ENCODE data around the gene BCR.

The BCR gene

GRCh38 chr22:23287136-23288095 is 107.1 kb downstream of the BCR start:
- Mint-ChIP-seq H3K27ac (no peak overlapping the region), H3K4me3 (no peak overlapping the region), H3K9me3 (no peaks in the 10 kb centered on the region), H3K27me3 (ENCODE audit: low read depth, poor library complexity) (no peaks in the 10 kb centered on the region), H3K4me1 (peaks cover 23% of the 10 kb centered on the region), H3K36me3 (ENCODE audit: low read depth) (peaks cover 27% of the 10 kb centered on the region)
- no peak for TF ChIP-seq CTCF (IDR thresholded peaks at IDR 0.05)
- DNase-seq: no peak

- H3K9me3 Mint-ChIP-seq: no peaks in the 10 kb centered on the region
Measured at GRCh38 chr22:23288301-23289129, 108.2 kb downstream of the BCR start.

GRCh38 chr22:23289130-23289503 is 108.8 kb downstream of the BCR start:
- no peaks in the 10 kb centered on the region for H3K27me3 Mint-ChIP-seq (ENCODE audit: low read depth, poor library complexity)
- DNase-seq: no peak
- H3K9me3 Mint-ChIP-seq: no peaks in the 10 kb centered on the region
- H3K36me3 Mint-ChIP-seq (ENCODE audit: low read depth): peaks cover 44% of the 10 kb centered on the region
- no peak overlapping the region for H3K4me3 Mint-ChIP-seq
- TF ChIP-seq CTCF (IDR thresholded peaks at IDR 0.05): no peak
- no peak overlapping the region for H3K27ac Mint-ChIP-seq
- H3K4me1 Mint-ChIP-seq: peaks cover 30% of the 10 kb centered on the region

More at GRCh38 chr22:23288301-23289129, 108.2 kb downstream of the BCR start:
- Mint-ChIP-seq H3K4me1 (peaks cover 30% of the 10 kb centered on the region), H3K36me3 (ENCODE audit: low read depth) (peaks cover 38% of the 10 kb centered on the region), H3K27ac (peak overlapping the region; percentile 48), H3K4me3 (no peak overlapping the region), H3K27me3 (ENCODE audit: low read depth, poor library complexity) (no peaks in the 10 kb centered on the region)
- no peak for DNase-seq
- TF ChIP-seq CTCF (IDR thresholded peaks at IDR 0.05): no peak

GRCh38 chr22:23289851-23290724 is 109.8 kb downstream of the BCR start:
- Mint-ChIP-seq H3K4me3 (peak overlapping the region; percentile 31), H3K27ac (peak overlapping the region; percentile 70), H3K9me3 (no peaks in the 10 kb centered on the region), H3K27me3 (ENCODE audit: low read depth, poor library complexity) (no peaks in the 10 kb centered on the region), H3K36me3 (ENCODE audit: low read depth) (peaks cover 53% of the 10 kb centered on the region), H3K4me1 (peaks cover 30% of the 10 kb centered on the region)
- DNase-seq: peak; percentile 80
- peak; percentile 77 for TF ChIP-seq CTCF (IDR thresholded peaks at IDR 0.05)

GRCh38 chr22:23291806-23292452 is 111.6 kb downstream of the BCR start:
- H3K4me3 Mint-ChIP-seq: no peak overlapping the region
- H3K36me3 Mint-ChIP-seq (ENCODE audit: low read depth): peaks cover 56% of the 10 kb centered on the region
- H3K9me3 Mint-ChIP-seq: no peaks in the 10 kb centered on the region
- no peaks in the 10 kb centered on the region for H3K27me3 Mint-ChIP-seq (ENCODE audit: low read depth, poor library complexity)
- H3K27ac Mint-ChIP-seq: no peak overlapping the region
- peaks cover 30% of the 10 kb centered on the region for H3K4me1 Mint-ChIP-seq
- TF ChIP-seq CTCF (IDR thresholded peaks at IDR 0.05): no peak
- DNase-seq: no peak
